Hepatocyte (in vitro differentiated cells): ENCODE results near the gene NRARP. TPM values are rescaled to one million over a fixed set of nuclear protein-coding genes. Genes with fewer than 3 reads are reported as not detected.
A peak's percentile ranks its signal among the peaks of the same experiment; 100 is the strongest.

Experiments used
- DNase-seq: peaks from one replicate; pipeline ENCODE4 v3.0.0-alpha.2; 2016; ENCODE audit warnings: low spot score
- H2AFZ ChIP-seq: fragments of 200-600 bp; sonication (generic); 2 replicates; pipeline ENCODE4 v1.6.0; 2016; ENCODE audit warnings: antibody characterized with exemption, mild to moderate bottlenecking
- H3K27ac ChIP-seq: fragments of 200-600 bp; sonication (generic); 2 replicates; pipeline ENCODE4 v1.5.1; 2016; ENCODE audit warnings: mild to moderate bottlenecking
- H3K27me3 ChIP-seq: fragments of 200-600 bp; sonication (generic); 2 replicates; pipeline ENCODE4 v1.6.1; 2016
- H3K36me3 ChIP-seq: fragments of 200-600 bp; sonication (generic); replicated peaks from 2 replicates; pipeline ENCODE4 v1.5.1; 2016; ENCODE audit warnings: low read depth; ENCODE audit not compliant: insufficient read depth
- H3K4me1 ChIP-seq: fragments of 200-600 bp; sonication (generic); 2 replicates; pipeline ENCODE4 v1.5.1; 2016; ENCODE audit warnings: mild to moderate bottlenecking, moderate library complexity; ENCODE audit not compliant: insufficient read depth
- H3K4me2 ChIP-seq: fragments of 200-600 bp; sonication (generic); 2 replicates; pipeline ENCODE4 v1.6.0; 2016
- H3K4me3 ChIP-seq: fragments of 200-600 bp; sonication (generic); 2 replicates; pipeline ENCODE4 v1.5.1; 2016; ENCODE audit warnings: mild to moderate bottlenecking
- H3K79me2 ChIP-seq: fragments of 200-600 bp; sonication (generic); 2 replicates; pipeline ENCODE4 v1.6.0; 2017; ENCODE audit warnings: mild to moderate bottlenecking
- H3K9me2 ChIP-seq: fragments of 200-600 bp; sonication (generic); replicated peaks from 2 replicates; pipeline ENCODE4 v1.6.0; 2017; ENCODE audit warnings: mild to moderate bottlenecking; ENCODE audit not compliant: insufficient read depth
- H3K9me3 ChIP-seq: fragments of 200-600 bp; sonication (generic); 2 replicates; pipeline ENCODE4 v1.5.1; 2016; ENCODE audit warnings: low read depth, mild to moderate bottlenecking
- H4K20me1 ChIP-seq: fragments of 200-600 bp; sonication (generic); 2 replicates; pipeline ENCODE4 v1.6.0; 2016; ENCODE audit warnings: mild to moderate bottlenecking; ENCODE audit not compliant: insufficient read depth, poor library complexity, severe bottlenecking
- EZH2 ChIP-seq: fragments of 200-600 bp; sonication (generic); IDR thresholded peaks from 2 replicates; pipeline ENCODE4 v1.6.1; 2016; ENCODE audit warnings: antibody characterized with exemption, mild to moderate bottlenecking, borderline replicate concordance
- EZH2phosphoT487 ChIP-seq: fragments of 200-600 bp; sonication (generic); IDR thresholded peaks from one replicate; pipeline ENCODE4 v1.6.1; 2018; ENCODE audit warnings: antibody characterized with exemption, mild to moderate bottlenecking, low read depth, moderate library complexity; ENCODE audit not compliant: unreplicated experiment, severe bottlenecking
- WGBS: methylation state at CpG from one replicate; pipeline ENCODE4 v1.1.6; 2016; ENCODE audit warnings: low lambda C conversion rate; ENCODE audit errors: missing lambda C conversion rate; 5-methylcytosine and 5-hydroxymethylcytosine counted together
- polyA plus RNA-seq: library from polyadenylated mRNA; unstranded; fragments of >200 nt; fragmentation: Nextera tagmentation; extraction: Ambion mirVana; gene quantifications from 2 replicates; pipeline ENCODE4 v1.2.1, GENCODE V29; 2016
- total RNA-seq: library from RNA; depleted of rRNA; stranded (reverse); fragments of >200 nt; gene quantifications from 2 replicates; pipeline ENCODE4 v1.2.3, GENCODE V29; 2014
- TF ChIP-seq, protein P1 (sequence below): fragments of 200-600 bp; sonication (generic); IDR thresholded peaks from 2 replicates; pipeline ENCODE4 v1.5.1; 2016; ENCODE audit warnings: antibody characterized with exemption, mild to moderate bottlenecking; ENCODE audit not compliant: poor library complexity

NRARP gene
- total and polyA plus RNA-seq, 2 experiments from 2014 or later: 5.3 to 18.7 TPM

DNA sequence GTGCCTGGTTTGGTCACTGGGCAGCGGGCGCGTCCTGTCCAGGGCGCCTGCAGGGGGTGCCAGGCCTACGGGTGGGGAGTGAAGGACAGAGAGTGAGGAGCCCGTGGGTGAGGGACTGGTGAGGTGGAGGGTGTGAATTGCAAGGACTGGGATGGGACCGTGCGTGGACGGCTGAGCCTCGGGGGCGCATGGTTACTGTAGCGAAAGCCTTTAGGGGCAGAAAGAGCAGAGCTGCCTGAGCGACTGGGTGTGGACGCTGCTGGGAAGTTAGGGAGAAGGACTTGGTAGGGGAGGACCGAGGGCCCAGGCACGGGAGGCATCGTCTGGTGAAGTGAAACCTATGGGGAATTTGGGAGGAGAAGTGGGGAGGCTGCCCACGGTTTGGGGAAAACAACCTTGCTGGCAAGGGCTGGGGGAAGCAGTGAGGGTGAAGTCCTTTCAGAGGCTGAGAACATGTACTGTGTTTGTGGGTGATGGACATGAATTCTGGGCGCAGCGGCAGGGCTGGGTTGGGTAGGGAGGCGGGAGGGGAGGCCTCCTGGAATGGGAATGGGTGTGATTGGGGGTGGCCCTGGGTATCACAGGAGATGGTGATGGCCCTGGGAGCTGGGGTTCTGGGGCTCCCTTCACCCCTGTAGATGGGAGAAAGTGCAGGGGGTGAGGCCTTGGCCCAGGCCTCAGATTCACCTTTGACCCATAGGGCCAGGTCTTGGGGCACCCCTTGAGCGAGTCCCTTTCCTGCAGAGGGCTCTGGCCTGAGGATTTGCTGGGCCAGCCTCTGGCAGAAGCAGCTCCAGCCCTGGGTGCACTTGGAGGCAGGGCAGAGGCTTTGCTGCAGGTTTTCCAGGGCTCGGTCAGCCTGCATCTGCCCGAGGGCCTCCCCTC lies 26.2 kb downstream of the NRARP start:
- H3K4me3 ChIP-seq: no peak overlapping the region
- TF ChIP-seq EZH2phosphoT487: no peak
- TF ChIP-seq, protein P1, sequence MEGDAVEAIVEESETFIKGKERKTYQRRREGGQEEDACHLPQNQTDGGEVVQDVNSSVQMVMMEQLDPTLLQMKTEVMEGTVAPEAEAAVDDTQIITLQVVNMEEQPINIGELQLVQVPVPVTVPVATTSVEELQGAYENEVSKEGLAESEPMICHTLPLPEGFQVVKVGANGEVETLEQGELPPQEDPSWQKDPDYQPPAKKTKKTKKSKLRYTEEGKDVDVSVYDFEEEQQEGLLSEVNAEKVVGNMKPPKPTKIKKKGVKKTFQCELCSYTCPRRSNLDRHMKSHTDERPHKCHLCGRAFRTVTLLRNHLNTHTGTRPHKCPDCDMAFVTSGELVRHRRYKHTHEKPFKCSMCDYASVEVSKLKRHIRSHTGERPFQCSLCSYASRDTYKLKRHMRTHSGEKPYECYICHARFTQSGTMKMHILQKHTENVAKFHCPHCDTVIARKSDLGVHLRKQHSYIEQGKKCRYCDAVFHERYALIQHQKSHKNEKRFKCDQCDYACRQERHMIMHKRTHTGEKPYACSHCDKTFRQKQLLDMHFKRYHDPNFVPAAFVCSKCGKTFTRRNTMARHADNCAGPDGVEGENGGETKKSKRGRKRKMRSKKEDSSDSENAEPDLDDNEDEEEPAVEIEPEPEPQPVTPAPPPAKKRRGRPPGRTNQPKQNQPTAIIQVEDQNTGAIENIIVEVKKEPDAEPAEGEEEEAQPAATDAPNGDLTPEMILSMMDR: no peak
- TF ChIP-seq EZH2: no peak
- H3K9me2 ChIP-seq: no peaks in the 10 kb centered on the region
- H3K36me3 ChIP-seq: no peaks in the 10 kb centered on the region
- no peak overlapping the region for H2AFZ ChIP-seq
- H3K4me1 ChIP-seq: peaks cover 21% of the 10 kb centered on the region
- peak; percentile 3 for DNase-seq
- no peak overlapping the region for H3K4me2 ChIP-seq
- no peaks in the 10 kb centered on the region for H3K9me3 ChIP-seq
- H3K27me3 ChIP-seq: no peaks in the 10 kb centered on the region
- no peaks in the 10 kb centered on the region for H3K79me2 ChIP-seq
- H3K27ac ChIP-seq: peak overlapping the region; percentile 49
- no peaks in the 10 kb centered on the region for H4K20me1 ChIP-seq
- 91% methylated on average over 20 of the region's 24 CpGs for WGBS

DNA sequence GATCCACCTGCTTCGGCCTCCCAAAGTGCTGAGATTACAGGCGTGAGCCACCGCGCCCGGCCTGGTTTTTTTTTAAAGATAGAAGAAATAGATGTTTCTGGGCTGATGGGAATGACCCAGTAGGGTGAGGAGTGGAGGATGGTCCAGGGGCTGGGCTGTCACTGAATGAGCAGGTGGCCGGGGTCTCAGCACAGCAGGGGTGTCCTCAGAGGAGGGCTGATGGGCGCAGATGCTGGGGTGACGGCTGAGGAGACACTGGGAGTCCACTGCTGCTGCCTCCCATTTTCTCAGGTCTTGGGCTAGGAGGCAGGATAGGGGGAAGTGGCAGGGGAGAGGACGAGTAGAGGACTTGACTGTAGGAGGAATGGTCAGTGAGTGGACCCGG lies 26.9 kb downstream of the NRARP start:
- Histone ChIP-seq H3K9me2 (no peaks in the 10 kb centered on the region), H3K4me2 (no peak overlapping the region), H3K36me3 (no peaks in the 10 kb centered on the region), H3K27ac (no peak overlapping the region), H3K9me3 (no peaks in the 10 kb centered on the region), H2AFZ (no peak overlapping the region), H3K27me3 (no peaks in the 10 kb centered on the region), H4K20me1 (no peaks in the 10 kb centered on the region), H3K4me3 (no peak overlapping the region), H3K79me2 (no peaks in the 10 kb centered on the region), H3K4me1 (peaks cover 17% of the 10 kb centered on the region)
- no peak for DNase-seq
- no peak for TF ChIP-seq EZH2phosphoT487
- TF ChIP-seq, protein P1: no peak
- no peak for TF ChIP-seq EZH2
- 96% methylated on average over 10 of the region's 10 CpGs for WGBS

DNA sequence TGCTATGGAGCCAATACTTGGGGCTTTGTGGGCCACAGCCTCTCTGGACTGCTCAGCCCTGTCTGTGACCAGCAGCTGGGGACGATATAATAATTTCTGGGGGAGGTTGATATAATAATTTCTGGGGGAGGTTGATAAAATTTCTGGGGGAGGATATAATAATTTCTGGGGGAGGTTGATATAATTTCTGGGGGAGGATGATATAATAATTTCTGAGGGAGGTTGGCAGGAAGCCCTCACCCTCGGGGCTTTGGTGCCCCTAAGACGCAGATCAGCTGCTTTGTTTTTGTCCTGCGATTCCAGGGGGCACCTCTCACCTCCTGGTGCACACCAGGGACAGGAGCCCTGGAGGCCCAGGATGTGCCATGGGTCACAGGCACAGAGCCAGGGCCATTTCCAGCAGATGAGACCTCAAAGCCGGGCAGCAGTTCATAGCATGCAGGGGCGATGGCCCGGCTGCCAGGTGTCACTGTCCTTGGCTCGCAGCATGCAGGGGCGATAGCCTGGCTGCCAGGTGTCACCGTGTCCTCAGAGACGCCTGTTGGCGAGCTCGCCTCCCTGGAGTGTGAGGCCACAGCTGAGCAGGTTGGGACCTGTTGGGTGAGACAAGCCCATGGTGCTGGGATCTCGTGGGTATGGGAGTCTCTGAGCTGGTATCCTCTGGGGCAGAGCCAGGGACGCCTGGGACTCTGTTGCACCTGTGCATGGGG lies 28.3 kb downstream of the NRARP start:
- Histone ChIP-seq H3K27me3 (no peaks in the 10 kb centered on the region), H3K36me3 (no peaks in the 10 kb centered on the region), H2AFZ (no peak overlapping the region), H3K9me2 (no peaks in the 10 kb centered on the region), H3K4me2 (no peak overlapping the region), H3K27ac (no peak overlapping the region), H3K9me3 (no peaks in the 10 kb centered on the region), H3K79me2 (no peaks in the 10 kb centered on the region), H3K4me3 (no peak overlapping the region), H3K4me1 (peaks cover 17% of the 10 kb centered on the region), H4K20me1 (no peaks in the 10 kb centered on the region)
- no peak for DNase-seq
- 89% methylated on average over 15 of the region's 15 CpGs for WGBS
- TF ChIP-seq EZH2phosphoT487 (no peak), EZH2 (no peak)
- TF ChIP-seq, protein P1: no peak
